ENCODE measurements around the gene TTC34. TPM values are rescaled to one million over a fixed set of nuclear protein-coding genes. Genes with fewer than 3 reads are reported as not detected.

Gene TTC34
- total RNA-seq, 1 donor from 2014 or later: 0.09 TPM

DNA sequence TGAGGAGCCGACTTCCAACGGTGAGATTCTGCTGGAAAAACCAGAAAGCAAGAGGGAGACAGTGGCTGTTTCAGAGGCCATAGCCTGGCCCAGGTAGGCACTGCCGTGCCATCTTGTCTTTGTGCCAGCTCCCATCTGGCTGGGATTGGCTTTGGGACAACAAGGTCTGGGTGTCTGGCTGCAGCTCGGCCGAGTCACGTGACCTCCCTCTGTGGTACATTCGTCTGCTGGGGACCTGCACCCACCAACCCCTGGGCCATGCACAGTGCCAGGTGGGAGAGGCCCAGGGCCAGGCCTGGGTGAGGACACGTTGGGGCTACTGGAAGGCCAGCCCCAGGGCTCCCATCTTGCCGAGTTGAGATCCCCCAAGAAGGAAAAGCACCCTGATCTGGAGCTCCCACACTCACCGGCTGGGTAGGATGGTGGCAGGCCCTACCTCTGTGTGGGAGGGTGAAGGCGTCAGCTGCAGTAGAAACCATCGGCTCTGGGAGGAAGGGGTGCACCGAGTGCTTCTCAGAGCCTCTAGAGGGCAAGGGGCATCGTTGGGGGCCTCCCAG, 25.3 kb upstream of the TTC34 start:
- no peaks in the 10 kb centered on the region for H3K27me3 ChIP-seq
- Mint-ChIP-seq H3K4me1 (no peaks in the 10 kb centered on the region), H3K4me3 (no peak overlapping the region), H3K9me3 (peaks cover 13% of the 10 kb centered on the region), H3K27ac (no peak overlapping the region), H3K36me3 (no peaks in the 10 kb centered on the region), H3K27me3 (ENCODE audit: insufficient read depth, low read depth) (peaks cover 3% of the 10 kb centered on the region)
- no peaks in the 10 kb centered on the region for H4K20me1 ChIP-seq (ENCODE audit: low read depth)
- no peak for DNase-seq (ENCODE audit: low spot score)
- H3K4me1 ChIP-seq: no peaks in the 10 kb centered on the region
- no peak overlapping the region for H3K4me3 ChIP-seq
- no peaks in the 10 kb centered on the region for H3K79me2 ChIP-seq (ENCODE audit: low read depth)
- no peak overlapping the region for H3K27ac ChIP-seq
- no peaks in the 10 kb centered on the region for H3K36me3 ChIP-seq
- no peaks in the 10 kb centered on the region for H3F3A ChIP-seq (ENCODE audit: low read depth)
- TF ChIP-seq, protein P1, sequence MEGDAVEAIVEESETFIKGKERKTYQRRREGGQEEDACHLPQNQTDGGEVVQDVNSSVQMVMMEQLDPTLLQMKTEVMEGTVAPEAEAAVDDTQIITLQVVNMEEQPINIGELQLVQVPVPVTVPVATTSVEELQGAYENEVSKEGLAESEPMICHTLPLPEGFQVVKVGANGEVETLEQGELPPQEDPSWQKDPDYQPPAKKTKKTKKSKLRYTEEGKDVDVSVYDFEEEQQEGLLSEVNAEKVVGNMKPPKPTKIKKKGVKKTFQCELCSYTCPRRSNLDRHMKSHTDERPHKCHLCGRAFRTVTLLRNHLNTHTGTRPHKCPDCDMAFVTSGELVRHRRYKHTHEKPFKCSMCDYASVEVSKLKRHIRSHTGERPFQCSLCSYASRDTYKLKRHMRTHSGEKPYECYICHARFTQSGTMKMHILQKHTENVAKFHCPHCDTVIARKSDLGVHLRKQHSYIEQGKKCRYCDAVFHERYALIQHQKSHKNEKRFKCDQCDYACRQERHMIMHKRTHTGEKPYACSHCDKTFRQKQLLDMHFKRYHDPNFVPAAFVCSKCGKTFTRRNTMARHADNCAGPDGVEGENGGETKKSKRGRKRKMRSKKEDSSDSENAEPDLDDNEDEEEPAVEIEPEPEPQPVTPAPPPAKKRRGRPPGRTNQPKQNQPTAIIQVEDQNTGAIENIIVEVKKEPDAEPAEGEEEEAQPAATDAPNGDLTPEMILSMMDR (IDR thresholded peaks at IDR 0.05): no peak
- TF ChIP-seq EZH2phosphoT487 (IDR thresholded peaks at IDR 0.05) (no peak), EZH2 (IDR thresholded peaks at IDR 0.05) (no peak)
- no peak overlapping the region for H3K9ac ChIP-seq
- H3K9me3 ChIP-seq (ENCODE audit: low read depth): no peaks in the 10 kb centered on the region
- no peak overlapping the region for H2AFZ ChIP-seq (replicated peaks)
- no peak overlapping the region for H3K4me2 ChIP-seq

DNA sequence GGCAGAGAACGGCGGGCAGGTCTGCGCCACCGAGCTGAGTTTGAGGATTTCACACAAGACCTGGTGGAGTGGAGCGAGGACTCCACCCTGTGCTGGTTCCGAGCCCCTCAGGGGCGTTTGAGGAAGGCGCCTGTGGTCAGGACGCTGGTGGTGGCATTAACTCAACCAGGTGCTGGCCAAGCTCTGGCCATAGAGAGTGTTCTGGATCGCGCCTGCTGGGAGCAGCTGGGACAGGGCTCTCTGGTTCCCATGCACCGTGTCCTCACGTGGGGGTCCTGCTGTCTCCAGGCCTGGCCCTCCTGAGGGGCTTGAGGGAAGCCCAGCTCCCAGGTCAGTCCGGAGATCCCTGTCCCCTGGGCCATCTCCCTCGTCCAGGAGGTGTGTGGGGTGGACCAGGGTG, 24.8 kb upstream of the TTC34 start:
- Mint-ChIP-seq H3K9me3 (peaks cover 13% of the 10 kb centered on the region), H3K27me3 (ENCODE audit: insufficient read depth, low read depth) (peaks cover 3% of the 10 kb centered on the region), H3K4me3 (no peak overlapping the region), H3K27ac (no peak overlapping the region), H3K4me1 (no peaks in the 10 kb centered on the region), H3K36me3 (no peaks in the 10 kb centered on the region)
- no peaks in the 10 kb centered on the region for H3F3A ChIP-seq (ENCODE audit: low read depth)
- H2AFZ ChIP-seq (replicated peaks): no peak overlapping the region
- H3K4me2 ChIP-seq: no peak overlapping the region
- no peaks in the 10 kb centered on the region for H3K9me3 ChIP-seq (ENCODE audit: low read depth)
- H3K9ac ChIP-seq: no peak overlapping the region
- H4K20me1 ChIP-seq (ENCODE audit: low read depth): no peaks in the 10 kb centered on the region
- no peaks in the 10 kb centered on the region for H3K79me2 ChIP-seq (ENCODE audit: low read depth)
- no peaks in the 10 kb centered on the region for H3K36me3 ChIP-seq
- TF ChIP-seq EZH2phosphoT487 (IDR thresholded peaks at IDR 0.05): no peak
- TF ChIP-seq, protein P1 (IDR thresholded peaks at IDR 0.05): no peak
- no peaks in the 10 kb centered on the region for H3K4me1 ChIP-seq
- DNase-seq (ENCODE audit: low spot score): no peak
- no peaks in the 10 kb centered on the region for H3K27me3 ChIP-seq
- H3K4me3 ChIP-seq: no peak overlapping the region
- no peak overlapping the region for H3K27ac ChIP-seq

DNA sequence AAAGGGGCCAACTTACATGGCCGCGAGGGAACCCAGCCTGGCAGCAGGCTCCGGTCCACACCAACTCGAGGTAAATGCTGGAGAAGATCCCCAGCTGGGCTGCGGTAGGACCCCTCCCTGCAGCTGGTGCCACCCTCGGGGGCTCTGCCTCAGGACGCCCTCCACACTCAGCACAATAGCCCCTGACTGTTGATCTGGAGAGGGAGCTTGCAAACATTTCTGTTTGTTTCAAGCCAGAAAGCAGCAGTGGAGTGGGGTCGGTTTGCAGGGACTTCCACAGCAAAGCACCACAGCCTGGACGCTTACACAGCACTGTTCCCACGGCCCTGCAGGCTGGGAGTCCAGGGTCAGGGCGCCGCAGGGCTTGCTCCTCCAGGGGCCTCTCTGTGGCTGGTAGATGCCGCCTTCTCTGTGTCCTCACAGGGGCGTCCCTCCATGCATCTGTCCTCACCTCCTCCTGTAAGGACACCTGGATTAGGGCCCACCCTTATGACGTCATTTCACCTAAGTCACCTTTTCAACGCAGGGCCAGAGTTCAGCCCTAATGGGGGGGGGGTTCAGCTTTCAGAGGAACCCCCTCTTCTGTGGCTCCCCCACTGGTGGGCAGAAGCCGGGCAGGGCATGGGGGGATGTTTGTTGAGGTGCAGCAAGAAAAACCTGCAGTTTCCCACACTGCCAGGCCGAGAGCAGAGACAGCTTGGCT, 24.1 kb upstream of the TTC34 start:
- TF ChIP-seq EZH2phosphoT487 (IDR thresholded peaks at IDR 0.05) (no peak), EZH2 (IDR thresholded peaks at IDR 0.05) (no peak)
- TF ChIP-seq, protein P1 (IDR thresholded peaks at IDR 0.05): no peak
- no peak overlapping the region for H3K27ac ChIP-seq
- H4K20me1 ChIP-seq (ENCODE audit: low read depth): no peaks in the 10 kb centered on the region
- no peaks in the 10 kb centered on the region for H3K36me3 ChIP-seq
- H2AFZ ChIP-seq (replicated peaks): no peak overlapping the region
- no peaks in the 10 kb centered on the region for H3K9me3 ChIP-seq (ENCODE audit: low read depth)
- H3K4me3 ChIP-seq: no peak overlapping the region
- H3K9ac ChIP-seq: no peak overlapping the region
- Mint-ChIP-seq H3K9me3 (peaks cover 11% of the 10 kb centered on the region), H3K4me1 (no peaks in the 10 kb centered on the region), H3K27ac (no peak overlapping the region), H3K4me3 (no peak overlapping the region), H3K36me3 (no peaks in the 10 kb centered on the region), H3K27me3 (ENCODE audit: insufficient read depth, low read depth) (peaks cover 3% of the 10 kb centered on the region)
- no peak overlapping the region for H3K4me2 ChIP-seq
- DNase-seq (ENCODE audit: low spot score): no peak
- no peaks in the 10 kb centered on the region for H3K27me3 ChIP-seq
- H3F3A ChIP-seq (ENCODE audit: low read depth): no peaks in the 10 kb centered on the region
- no peaks in the 10 kb centered on the region for H3K79me2 ChIP-seq (ENCODE audit: low read depth)
- H3K4me1 ChIP-seq: no peaks in the 10 kb centered on the region

Data from neural progenitor cell (in vitro differentiated cells).